GM18505 (cell line): ENCODE results near the gene DNAH14.
"Not testable (repeated sequence)": the region's sequence is repeated elsewhere in the genome, so short reads cannot be mapped to it uniquely, and the experiment has no call there.

ENCODE experiments used
- ATAC-seq: cut with Tn5 transposase; IDR thresholded peaks from one replicate; pipeline ENCODE4 v1.9.1; 2021; ENCODE audit not compliant: unreplicated experiment
- POLR2A ChIP-seq: IDR thresholded peaks from 4 replicates; pipeline ENCODE4 v1.6.1; 2011; ENCODE audit warnings: borderline replicate concordance; ENCODE audit not compliant: insufficient read depth, insufficient read length; ENCODE audit errors: extremely low read depth

Gene DNAH14

DNA sequence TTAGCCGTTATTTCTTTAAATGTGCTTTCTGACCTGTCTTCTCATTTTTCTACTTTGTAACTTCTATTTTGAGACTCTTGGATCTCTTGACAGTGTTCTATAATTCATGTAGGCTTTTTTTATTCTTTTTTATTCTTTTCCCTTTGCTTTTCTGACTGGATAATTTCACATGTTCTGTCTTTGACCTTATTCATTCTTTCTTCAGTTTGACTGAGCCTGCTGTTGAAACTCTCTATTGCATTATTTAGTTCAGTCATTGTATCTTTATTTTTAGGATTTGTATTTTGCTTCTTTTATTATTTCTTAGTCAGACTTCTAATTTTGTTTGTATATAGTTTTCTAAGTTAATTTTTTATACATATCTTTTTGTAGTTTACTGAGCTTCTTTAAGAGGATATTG is 66.1 kb downstream of the DNAH14 start:
- no peak for ATAC-seq
- no peak for TF ChIP-seq POLR2A

DNA sequence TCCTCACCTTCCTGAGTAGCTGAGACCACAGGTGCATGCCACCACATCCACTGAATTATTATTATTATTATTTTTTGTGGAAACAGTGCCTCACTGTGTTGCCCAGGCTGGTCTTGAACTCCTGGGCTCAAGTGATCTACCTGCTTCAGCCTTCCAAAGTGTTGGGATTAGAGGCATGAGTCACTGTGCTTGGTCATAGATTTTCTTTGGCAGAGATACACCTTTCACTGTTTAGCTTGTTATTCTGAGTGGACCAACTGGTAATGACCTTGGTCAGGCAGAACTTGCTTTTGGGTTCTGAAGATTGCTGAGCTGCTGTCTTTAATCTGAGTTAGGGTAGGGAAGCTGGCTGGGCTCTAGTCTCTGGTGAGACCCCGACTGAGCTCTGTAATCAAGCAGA is 66.8 kb downstream of the DNAH14 start:
- no peak for TF ChIP-seq POLR2A
- no peak for ATAC-seq

DNA sequence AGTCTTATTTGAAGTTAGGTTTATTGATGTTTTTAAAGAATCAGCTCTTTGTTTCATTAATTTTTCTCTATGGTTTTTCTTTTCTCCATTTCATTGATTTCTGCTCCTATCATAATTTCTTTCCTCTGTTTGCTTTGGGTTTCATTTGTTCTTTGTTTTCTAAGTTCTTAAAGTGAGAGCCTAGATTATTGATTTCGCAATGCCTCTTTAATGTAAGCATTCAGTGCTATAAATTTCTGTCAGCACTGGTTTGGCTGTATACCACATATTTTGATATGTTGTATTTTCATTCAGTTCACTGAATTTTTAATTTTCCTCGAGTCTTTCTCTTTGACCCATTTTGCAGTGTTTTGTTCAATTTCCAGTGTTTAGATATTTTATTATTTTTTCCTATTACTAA is 68.7 kb downstream of the DNAH14 start:
- no peak for ATAC-seq
- no peak for TF ChIP-seq POLR2A

DNA sequence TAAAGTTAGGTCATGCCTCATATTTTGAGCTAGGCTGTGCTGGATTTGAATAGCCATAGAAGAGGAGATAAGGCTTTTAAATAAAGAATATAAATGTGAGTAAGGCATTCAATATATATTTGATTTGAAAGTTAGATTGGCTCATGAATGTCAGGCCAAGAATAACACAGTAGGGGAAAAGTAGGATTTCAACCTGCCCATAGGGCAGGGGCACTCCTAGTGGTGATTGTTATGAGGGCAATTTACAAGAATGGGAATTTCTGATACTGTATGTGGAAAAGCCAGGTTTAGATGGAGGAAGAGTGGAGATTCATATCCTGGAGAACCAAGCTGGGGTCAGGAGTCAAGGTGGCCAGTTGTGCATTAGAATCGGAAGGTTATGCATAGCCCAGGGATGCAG is 74.9 kb downstream of the DNAH14 start:
- ATAC-seq, result no peak
- no peak for TF ChIP-seq POLR2A

DNA sequence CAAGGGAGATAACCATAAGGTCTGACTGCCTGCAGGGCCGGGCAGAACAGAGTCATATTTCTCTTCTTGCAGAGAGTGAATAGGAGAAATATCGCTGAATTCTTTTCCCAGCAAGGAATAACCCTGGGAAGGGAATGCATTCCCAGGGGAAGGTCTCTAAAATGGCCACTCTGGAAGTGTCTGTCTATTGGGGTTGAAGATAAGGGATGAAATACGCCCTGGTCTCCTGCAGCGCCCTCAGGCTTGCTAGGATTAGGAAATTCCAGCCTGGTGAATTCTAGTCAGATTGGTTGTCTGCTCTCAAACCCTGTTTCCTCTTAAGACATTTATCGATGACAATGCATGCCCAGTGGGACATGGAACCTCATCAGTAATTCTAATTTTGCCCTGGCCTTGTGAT is 76.9 kb downstream of the DNAH14 start:
- ATAC-seq, result not testable (repeated sequence)

DNA sequence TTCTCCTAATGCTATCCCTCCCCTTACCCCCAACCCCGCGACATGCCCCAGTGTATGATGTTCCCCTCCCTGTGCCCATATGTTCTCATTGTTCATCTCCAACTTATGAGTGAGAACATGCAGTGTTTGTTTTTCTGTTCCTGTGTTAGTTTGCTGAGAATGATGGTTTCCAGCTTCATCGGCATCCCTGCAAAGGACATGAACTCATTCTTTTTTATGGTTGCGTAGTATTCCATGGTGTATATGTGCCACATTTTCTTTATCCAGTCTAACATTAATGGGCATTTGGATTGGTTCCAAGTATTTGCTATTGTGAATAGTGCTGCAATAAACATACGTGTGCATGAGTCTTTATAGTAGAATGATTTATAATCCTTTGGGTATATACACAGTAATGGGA is 78.6 kb downstream of the DNAH14 start:
- not testable (repeated sequence) for ATAC-seq

DNA sequence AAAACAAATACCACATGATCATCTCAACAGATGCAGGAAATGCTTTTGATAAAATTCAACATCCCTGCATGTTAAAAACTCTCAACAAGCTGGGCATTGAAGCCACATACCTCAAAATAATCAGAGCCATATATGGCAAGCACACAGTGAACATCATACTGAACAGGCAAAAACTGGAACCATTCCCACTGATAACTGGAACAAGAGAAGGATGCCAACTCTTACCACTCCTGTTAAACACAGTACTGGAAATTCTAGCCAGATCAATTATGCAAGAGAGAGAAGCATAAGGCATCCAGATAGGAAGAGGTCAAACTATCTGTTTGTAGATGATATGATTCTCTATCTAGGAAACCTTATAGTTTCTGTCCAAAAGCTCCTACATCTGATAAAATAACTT is 91.6 kb downstream of the DNAH14 start:
- TF ChIP-seq POLR2A, result no peak
- ATAC-seq, result no peak

DNA sequence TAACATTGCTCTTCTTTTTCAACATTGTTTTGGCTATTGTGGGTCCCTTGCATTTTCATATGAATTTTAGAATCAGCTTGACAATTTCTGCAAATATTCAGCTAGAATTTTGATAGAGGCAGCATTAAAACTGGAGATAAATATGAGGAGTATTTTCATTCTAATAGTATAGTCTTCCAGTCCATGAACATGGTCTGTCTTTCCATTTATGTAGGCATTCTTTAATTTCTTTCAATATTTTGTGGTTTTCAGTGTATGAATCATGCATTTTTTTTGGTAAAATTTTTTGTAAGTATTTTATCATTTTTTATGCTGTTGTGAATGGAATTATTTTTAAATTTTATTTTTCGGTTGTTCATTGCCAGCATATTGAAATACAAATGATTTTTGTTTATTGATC is 97.2 kb downstream of the DNAH14 start:
- ATAC-seq, result no peak
- TF ChIP-seq POLR2A, result no peak

DNA sequence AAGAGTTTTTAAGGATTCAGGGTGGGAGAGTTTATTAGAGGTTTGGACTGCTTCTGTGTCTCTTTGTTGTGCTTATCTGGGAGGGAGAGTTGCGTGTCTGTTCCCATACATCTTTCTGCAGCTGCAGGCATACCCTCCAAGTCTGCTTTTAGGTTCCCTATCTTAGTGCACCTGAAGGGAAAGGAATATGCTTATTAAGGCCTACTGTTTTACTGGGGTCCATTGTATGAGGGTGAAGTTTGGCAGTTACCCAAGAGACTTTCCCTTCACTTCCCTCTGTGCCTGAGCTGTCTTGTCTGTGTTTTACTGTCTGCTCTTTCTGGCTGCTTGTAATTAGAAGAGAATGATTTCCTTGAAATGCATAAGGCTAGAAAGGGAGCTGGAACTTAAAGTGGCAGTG is 107.0 kb downstream of the DNAH14 start:
- ATAC-seq, result not testable (repeated sequence)

DNA sequence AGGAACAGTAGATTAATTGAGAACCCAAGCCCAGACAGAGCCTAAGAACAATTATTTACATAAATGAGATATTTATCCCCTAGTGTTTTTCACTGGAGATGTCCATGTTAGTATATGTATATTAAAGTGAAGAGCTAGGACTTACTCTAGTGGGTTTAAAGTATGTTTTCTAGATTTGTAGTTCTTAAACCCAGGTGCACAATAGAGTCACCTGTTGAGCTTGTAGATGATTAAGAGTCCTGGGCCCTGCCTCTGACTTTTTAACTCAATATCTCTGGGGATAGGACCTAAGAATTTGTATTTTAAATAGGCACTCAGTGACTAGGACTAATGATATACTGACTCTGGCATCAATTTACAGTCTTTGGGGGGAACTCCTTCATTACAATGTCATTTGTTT is 112.8 kb downstream of the DNAH14 start:
- ATAC-seq, result no peak
- TF ChIP-seq POLR2A, result no peak

DNA sequence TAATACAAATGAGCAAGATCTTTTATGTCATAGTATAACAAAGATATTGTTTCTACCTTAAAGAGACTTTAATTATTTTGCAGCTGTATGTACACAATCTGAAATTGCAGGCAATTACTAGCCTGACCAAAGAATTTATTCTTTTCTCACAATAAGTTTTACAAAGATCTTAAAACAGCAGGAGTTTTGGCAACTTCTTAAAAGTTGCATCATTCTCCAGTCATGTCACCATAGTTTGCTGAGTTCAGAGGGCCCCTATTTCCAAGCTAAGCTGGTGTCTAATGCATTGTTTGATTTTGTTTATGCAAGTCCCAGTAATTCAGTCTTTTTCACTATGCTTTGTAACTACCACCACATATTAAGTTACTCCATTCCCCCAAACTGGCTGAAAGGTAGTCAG is 114.8 kb downstream of the DNAH14 start:
- TF ChIP-seq POLR2A, result no peak
- ATAC-seq, result no peak

DNA sequence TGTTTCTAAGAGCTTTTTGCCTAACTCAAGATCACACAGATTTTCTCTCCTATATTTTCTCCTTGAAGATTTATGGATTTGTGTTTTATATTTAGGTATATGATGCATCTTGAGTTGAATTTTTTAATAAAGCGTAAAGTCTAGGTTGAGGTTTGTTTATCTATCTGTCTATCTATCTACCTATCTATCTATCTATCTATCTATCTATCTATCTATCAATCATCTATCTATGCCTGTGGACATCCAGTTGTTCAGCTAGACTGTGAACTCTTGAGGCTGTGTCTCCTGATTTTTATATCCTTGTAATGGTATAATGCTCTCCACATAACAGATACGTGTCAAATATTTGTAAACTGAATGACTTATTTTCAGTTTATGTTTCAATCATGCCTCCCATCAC is 120.1 kb downstream of the DNAH14 start:
- ATAC-seq, result no peak

DNA sequence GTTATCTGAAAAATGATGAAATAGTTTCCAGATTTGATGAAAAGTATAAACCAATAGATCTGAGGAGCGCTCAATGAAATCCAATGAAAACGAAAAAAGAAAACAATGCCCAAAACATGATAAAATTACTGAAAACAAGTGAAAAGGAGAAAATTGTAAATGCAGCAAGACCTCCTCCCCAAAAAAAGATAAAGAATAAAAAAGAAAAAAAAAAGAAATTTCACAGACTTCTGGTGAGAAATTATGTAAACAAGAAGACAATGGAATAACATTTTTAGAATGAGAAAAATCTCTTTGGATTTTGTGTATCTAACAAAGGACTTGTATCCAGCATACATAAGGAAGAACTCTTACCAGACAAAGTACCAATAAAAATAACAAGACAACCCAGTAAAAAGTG is 134.2 kb downstream of the DNAH14 start:
- ATAC-seq, result no peak
- no peak for TF ChIP-seq POLR2A

More for the DNA sequence above, 120.1 kb downstream of the DNAH14 start:
- TF ChIP-seq POLR2A, result no peak

DNA sequence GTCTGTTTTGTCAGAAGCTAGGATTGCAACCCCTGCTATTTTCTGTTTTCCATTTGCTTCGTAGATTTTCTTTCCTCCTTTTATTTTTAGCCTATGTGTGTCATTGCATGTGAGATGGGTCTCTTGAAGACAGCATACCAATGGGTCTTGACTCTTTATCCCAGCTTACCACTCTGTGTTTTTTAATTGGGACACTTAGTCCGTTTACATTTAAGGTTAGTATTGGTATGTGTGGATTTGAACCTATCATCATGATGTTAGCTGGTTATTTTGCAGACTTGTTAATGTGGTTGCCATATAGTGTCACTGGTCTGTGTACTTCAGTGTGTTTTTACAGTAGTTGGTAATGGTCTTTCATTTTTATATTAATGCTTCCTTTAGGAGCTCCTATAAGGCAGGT is 141.5 kb downstream of the DNAH14 start:
- TF ChIP-seq POLR2A, result no peak
- ATAC-seq, result no peak

DNA sequence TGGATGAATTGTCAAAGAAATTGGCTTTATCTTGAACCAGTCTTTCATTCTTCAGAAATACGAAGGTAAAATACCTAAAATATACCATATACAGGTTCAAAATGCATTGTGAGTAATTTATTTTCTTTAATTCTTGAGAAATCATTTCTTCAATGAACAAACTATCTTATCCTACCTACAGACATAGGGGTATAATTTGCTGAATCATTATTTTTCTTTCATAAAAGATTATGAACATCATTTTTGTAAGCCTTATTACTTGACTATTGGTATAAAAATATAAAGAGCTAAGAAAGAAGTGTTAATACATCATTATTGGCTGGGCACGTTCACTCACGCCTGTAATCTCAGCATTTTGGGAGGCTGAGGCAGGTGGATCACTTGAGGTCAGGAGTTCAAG is 167.7 kb downstream of the DNAH14 start:
- no peak for TF ChIP-seq POLR2A
- ATAC-seq, result no peak

DNA sequence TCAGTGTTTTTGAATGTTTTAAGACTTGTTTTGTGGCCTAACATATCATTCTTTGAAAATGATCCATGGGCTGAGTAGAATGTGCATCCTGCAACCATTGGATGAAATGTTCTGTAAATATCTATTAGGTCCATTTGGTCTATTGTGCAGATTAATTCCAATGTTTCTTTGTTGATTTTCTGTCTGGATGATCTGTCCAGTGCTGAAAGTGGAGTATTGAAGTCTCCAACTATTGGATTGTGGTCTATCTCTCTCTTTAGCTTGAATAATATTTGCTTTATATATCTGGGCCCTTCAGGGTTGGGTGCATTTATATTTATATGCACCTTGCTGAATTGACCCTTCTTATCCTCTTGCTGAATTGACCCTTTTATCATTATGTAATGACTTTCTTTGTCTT is 181.5 kb downstream of the DNAH14 start:
- ATAC-seq, result no peak
- no peak for TF ChIP-seq POLR2A

DNA sequence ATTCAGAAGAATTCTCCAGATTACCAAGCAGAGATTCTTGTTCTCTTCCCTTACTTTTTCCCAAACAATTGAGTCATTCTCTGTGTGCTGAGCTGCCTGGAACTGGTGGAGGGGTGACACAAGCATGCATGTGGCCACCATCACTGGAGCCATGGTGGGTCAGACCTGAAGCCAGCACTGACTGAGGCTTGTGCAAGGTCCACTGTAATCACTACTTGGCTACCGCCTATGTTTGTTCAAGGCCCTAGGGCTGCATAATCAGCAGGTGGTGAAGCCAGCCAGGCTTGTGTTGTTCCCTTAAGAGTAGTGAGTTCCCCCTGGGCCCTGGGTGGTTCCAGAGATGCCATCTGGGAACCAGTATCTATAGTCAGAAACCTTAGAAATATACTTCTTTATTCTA is 183.8 kb downstream of the DNAH14 start:
- no peak for ATAC-seq

More for the DNA sequence above, 183.8 kb downstream of the DNAH14 start:
- TF ChIP-seq POLR2A, result no peak
